HepG2 (cell line): Measurements from ENCODE around the gene ETV5.

Source experiments
- BRCA1 ChIP-seq: sonication (generic); formaldehyde crosslinking; IDR thresholded peaks from 2 replicates; pipeline ENCODE4 v1.4.0; 2020; ENCODE audit warnings: missing genetic modification reagents
- GATAD2A ChIP-seq: IDR thresholded peaks from 2 replicates; pipeline ENCODE4 v1.6.1; 2016
- MAFF ChIP-seq: IDR thresholded peaks from 2 replicates; pipeline ENCODE4 v1.6.1; 2011; ENCODE audit warnings: low read depth, low read length, improper control_type of control experiment
- SMC3 ChIP-seq: IDR thresholded peaks from 2 replicates; pipeline ENCODE4 v1.6.1; 2011; ENCODE audit warnings: low read length, improper control_type of control experiment
- ZNF264 ChIP-seq: sonication (generic); formaldehyde crosslinking; IDR thresholded peaks from 2 replicates; pipeline ENCODE4 v1.4.0; 2020; ENCODE audit warnings: missing genetic modification reagents
- ZNF563 ChIP-seq: sonication (generic); formaldehyde crosslinking; IDR thresholded peaks from 2 replicates; pipeline ENCODE4 v1.8.0; 2022; ENCODE audit warnings: mild to moderate bottlenecking, moderate library complexity, missing genetic modification reagents
- TF ChIP-seq, protein P1 (sequence below): sonication (generic); formaldehyde crosslinking; IDR thresholded peaks from 2 replicates; pipeline ENCODE4 v1.5.0; 2020; ENCODE audit warnings: mild to moderate bottlenecking, missing genetic modification reagents
- TF ChIP-seq, protein P2 (sequence below): sonication (generic); formaldehyde crosslinking; IDR thresholded peaks from 2 replicates; pipeline ENCODE4 v1.8.1; 2023; ENCODE audit warnings: mild to moderate bottlenecking, moderate library complexity, missing genetic modification reagents
- TF ChIP-seq, protein P3 (sequence below): sonication (generic); formaldehyde crosslinking; IDR thresholded peaks from 2 replicates; pipeline ENCODE4 v1.5.0; 2020; ENCODE audit warnings: mild to moderate bottlenecking, missing genetic modification reagents, moderate library complexity
- TF ChIP-seq, protein P4 (sequence below): IDR thresholded peaks from 2 replicates; pipeline ENCODE4 v1.6.1; 2016; ENCODE audit warnings: low read depth, control low read depth

DNA sequence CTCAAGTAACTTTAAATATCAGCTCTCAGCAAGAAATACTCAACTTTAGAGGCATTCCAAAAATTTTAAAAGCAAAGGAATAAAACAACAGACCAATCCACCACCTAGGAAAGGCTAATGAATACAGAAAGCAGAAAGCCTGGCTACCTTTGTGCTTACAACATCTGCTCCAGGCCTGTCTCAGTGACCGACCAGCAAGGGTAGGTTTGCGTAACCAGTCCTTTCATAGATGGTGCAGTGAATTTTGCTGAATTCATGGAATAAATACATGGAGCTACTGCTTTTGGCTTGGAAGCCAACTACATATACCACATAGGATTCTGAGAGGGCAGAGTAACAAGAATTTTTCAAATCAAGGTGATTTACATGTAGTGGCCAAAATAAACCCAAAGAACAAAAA lies 27.2 kb downstream of the ETV5 start:
- TF ChIP-seq, protein P1, sequence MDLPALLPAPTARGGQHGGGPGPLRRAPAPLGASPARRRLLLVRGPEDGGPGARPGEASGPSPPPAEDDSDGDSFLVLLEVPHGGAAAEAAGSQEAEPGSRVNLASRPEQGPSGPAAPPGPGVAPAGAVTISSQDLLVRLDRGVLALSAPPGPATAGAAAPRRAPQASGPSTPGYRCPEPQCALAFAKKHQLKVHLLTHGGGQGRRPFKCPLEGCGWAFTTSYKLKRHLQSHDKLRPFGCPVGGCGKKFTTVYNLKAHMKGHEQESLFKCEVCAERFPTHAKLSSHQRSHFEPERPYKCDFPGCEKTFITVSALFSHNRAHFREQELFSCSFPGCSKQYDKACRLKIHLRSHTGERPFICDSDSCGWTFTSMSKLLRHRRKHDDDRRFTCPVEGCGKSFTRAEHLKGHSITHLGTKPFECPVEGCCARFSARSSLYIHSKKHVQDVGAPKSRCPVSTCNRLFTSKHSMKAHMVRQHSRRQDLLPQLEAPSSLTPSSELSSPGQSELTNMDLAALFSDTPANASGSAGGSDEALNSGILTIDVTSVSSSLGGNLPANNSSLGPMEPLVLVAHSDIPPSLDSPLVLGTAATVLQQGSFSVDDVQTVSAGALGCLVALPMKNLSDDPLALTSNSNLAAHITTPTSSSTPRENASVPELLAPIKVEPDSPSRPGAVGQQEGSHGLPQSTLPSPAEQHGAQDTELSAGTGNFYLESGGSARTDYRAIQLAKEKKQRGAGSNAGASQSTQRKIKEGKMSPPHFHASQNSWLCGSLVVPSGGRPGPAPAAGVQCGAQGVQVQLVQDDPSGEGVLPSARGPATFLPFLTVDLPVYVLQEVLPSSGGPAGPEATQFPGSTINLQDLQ (CRISPR knock-in tag) = no peak
- TF ChIP-seq ZNF264 (CRISPR knock-in tag) (no peak), BRCA1 (CRISPR knock-in tag) (no peak), GATAD2A (no peak), SMC3 (no peak), MAFF (no peak), ZNF563 (CRISPR knock-in tag) (no peak)
- TF ChIP-seq, protein P2, sequence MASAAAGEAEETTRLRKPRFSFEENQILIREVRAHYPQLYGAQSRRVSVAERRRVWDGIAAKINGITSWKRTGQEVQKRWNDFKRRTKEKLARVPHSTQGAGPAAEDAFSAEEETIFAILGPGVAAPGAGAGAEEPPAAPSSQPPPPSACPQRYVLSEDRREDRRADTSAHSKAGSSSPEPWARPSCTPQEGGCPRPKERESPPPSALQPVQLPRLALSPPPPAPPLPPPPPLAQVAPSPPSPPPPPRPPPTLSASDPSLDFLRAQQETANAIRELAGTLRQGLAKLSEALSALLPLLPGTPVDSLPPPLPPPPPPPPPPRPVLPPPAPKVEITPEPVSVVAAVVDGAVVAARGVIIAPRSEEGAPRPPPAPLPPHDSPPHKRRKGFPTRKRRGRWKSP = no peak
- TF ChIP-seq, protein P3, sequence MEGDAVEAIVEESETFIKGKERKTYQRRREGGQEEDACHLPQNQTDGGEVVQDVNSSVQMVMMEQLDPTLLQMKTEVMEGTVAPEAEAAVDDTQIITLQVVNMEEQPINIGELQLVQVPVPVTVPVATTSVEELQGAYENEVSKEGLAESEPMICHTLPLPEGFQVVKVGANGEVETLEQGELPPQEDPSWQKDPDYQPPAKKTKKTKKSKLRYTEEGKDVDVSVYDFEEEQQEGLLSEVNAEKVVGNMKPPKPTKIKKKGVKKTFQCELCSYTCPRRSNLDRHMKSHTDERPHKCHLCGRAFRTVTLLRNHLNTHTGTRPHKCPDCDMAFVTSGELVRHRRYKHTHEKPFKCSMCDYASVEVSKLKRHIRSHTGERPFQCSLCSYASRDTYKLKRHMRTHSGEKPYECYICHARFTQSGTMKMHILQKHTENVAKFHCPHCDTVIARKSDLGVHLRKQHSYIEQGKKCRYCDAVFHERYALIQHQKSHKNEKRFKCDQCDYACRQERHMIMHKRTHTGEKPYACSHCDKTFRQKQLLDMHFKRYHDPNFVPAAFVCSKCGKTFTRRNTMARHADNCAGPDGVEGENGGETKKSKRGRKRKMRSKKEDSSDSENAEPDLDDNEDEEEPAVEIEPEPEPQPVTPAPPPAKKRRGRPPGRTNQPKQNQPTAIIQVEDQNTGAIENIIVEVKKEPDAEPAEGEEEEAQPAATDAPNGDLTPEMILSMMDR (CRISPR knock-in tag) = no peak
- TF ChIP-seq, protein P4, sequence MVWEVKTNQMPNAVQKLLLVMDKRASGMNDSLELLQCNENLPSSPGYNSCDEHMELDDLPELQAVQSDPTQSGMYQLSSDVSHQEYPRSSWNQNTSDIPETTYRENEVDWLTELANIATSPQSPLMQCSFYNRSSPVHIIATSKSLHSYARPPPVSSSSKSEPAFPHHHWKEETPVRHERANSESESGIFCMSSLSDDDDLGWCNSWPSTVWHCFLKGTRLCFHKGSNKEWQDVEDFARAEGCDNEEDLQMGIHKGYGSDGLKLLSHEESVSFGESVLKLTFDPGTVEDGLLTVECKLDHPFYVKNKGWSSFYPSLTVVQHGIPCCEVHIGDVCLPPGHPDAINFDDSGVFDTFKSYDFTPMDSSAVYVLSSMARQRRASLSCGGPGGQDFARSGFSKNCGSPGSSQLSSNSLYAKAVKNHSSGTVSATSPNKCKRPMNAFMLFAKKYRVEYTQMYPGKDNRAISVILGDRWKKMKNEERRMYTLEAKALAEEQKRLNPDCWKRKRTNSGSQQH (CRISPR knock-in tag) = no peak
